K562 (cell line): ENCODE data around the gene RAB40B. TPM values are rescaled to one million over a fixed set of nuclear protein-coding genes. Genes with fewer than 3 reads are reported as not detected.
A peak's percentile ranks its signal among the peaks of the same experiment; 100 is the strongest.

Experiments used
- ATAC-seq: fragments of 200-7000 bp; cut with Tn5 transposase; 3 replicates; pipeline ENCODE4 v1.9.1; 2020; ENCODE audit warnings: moderate library complexity
- BruUV-seq: library from RNA; stranded (reverse); fragments of 400-500 nt; replicated peaks from 2 replicates; lab custom pipeline; 2021; lab: Mats Ljungman, UMichigan
- CTCF ChIA-PET: fragments of 300-600 bp; formaldehyde crosslinking; extraction: SDS; loops from one replicate; lab custom pipeline; 2021; ENCODE audit warnings: low intra/inter-chr PET ratio; lab: Yijun Ruan, JAX
- POLR2A ChIA-PET: fragments of 300-600, 350-650 bp; sonication (Branson Sonifier 250); formaldehyde crosslinking; extraction: SDS; loops from one replicate; lab custom pipeline; 2021; ENCODE audit warnings: antibody characterized with exemption, inconsistent platforms; lab: Yijun Ruan, JAX
- DNase-seq, 4 experiments: peaks; one replicate each; pipeline versions ENCODE4 v3.0.0 to v3.0.0-alpha.2; 2011 to 2018; ENCODE audit warnings: low spot score in 3 of 4, mixed read lengths in 3 of 4; ENCODE audit errors: extremely low read depth in 1 of 4
- FAIRE-seq: peaks from 2 replicates; lab custom pipeline; 2011; peaks lifted over from hg19 to GRCh38; lab: Jason Lieb, UNC
- H2AFZ ChIP-seq: 2 replicates; pipeline ENCODE4 v1.6.0; 2011; ENCODE audit warnings: low read depth, low read length, control low read depth, inconsistent platforms
- H3K27ac ChIP-seq: fragments of 200-600 bp; 3 replicates; pipeline ENCODE4 v1.8.0; 2011; ENCODE audit warnings: low read depth, mild to moderate bottlenecking, control low read depth, inconsistent platforms, low read length, moderate library complexity, mixed read lengths; ENCODE audit errors: extremely low read depth
- H3K27me3 ChIP-seq, 2 experiments: fragments of 300-600 bp in 1 of 2; 2 replicates in 1 of 2; 3 replicates in 1 of 2; pipeline versions ENCODE4 v1.6.0 to v1.8.0; 2011; ENCODE audit warnings: inconsistent platforms in 2 of 2, low read length in 2 of 2, mild to moderate bottlenecking in 1 of 2, mixed read lengths in 1 of 2, moderate library complexity in 1 of 2; ENCODE audit not compliant: control insufficient read depth in 2 of 2, insufficient read depth in 2 of 2
- H3K36me3 ChIP-seq: fragments of 300-600 bp; 3 replicates; pipeline ENCODE4 v1.8.0; 2011; ENCODE audit warnings: mild to moderate bottlenecking, low read length, inconsistent platforms; ENCODE audit not compliant: control insufficient read depth, insufficient read depth
- H3K4me1 ChIP-seq, 2 experiments: fragments of 200-600 bp in 1 of 2; replicated peaks in 1 of 2; 2 replicates in 1 of 2; 3 replicates in 1 of 2; pipeline versions ENCODE4 v1.5.1 to v1.8.0; 2011; ENCODE audit warnings: inconsistent platforms in 2 of 2, low read length in 2 of 2, mild to moderate bottlenecking in 1 of 2, mixed read lengths in 1 of 2, moderate library complexity in 1 of 2; ENCODE audit not compliant: control insufficient read depth in 2 of 2, insufficient read depth in 2 of 2
- H3K4me2 ChIP-seq: 2 replicates; pipeline ENCODE4 v1.6.1; 2011; ENCODE audit warnings: low read length, control low read depth, inconsistent platforms, mixed read lengths; ENCODE audit not compliant: insufficient read depth
- H3K4me3 ChIP-seq: fragments of 200-600 bp; sonication (generic), shearing (Covaris generic); 2 replicates; pipeline ENCODE4 v1.5.1; 2016; ENCODE audit warnings: control low read depth, inconsistent platforms
- H3K79me2 ChIP-seq: fragments of 200-600 bp; 3 replicates; pipeline ENCODE4 v1.8.0; 2011; ENCODE audit warnings: low read length, inconsistent platforms; ENCODE audit not compliant: control insufficient read depth, insufficient read depth
- H3K9ac ChIP-seq, 2 experiments: 2 replicates each; pipeline versions ENCODE4 v1.6.0 to v1.6.1; 2011; ENCODE audit warnings: low read depth in 2 of 2, low read length in 2 of 2, control low read depth in 1 of 2, inconsistent platforms in 1 of 2, mild to moderate bottlenecking in 1 of 2, mixed read lengths in 1 of 2; ENCODE audit not compliant: insufficient read depth in 1 of 2
- H3K9me1 ChIP-seq: one replicate; pipeline ENCODE4 v1.6.0; 2011; ENCODE audit warnings: inconsistent platforms, mild to moderate bottlenecking, low read length, moderate library complexity; ENCODE audit not compliant: control insufficient read depth, insufficient read depth
- H3K9me3 ChIP-seq: replicated peaks from 2 replicates; pipeline ENCODE4 v1.5.1; 2011; ENCODE audit warnings: low read depth, low read length, inconsistent platforms; ENCODE audit not compliant: control insufficient read depth, insufficient read depth
- H4K20me1 ChIP-seq: replicated peaks from 2 replicates; pipeline ENCODE4 v1.6.1; 2011; ENCODE audit warnings: low read length, inconsistent platforms, mixed read lengths; ENCODE audit not compliant: control insufficient read depth, insufficient read depth
- BCL6 ChIP-seq: fragments of 250-450 bp; sonication (Bioruptor Pico); IDR thresholded peaks from 2 replicates; pipeline ENCODE4 v1.4.0; 2020
- CBFA2T3 ChIP-seq: fragments of 450-650 bp; IDR thresholded peaks from 2 replicates; pipeline ENCODE4 v1.6.1; 2017
- E2F6 ChIP-seq, 2 experiments: IDR thresholded peaks; 2 replicates each; pipeline ENCODE4 v1.6.1; 2011; ENCODE audit warnings: borderline replicate concordance in 1 of 2, control low read depth in 1 of 2, low read depth in 1 of 2, low read length in 1 of 2, mild to moderate bottlenecking in 1 of 2, mixed read lengths in 1 of 2, moderate library complexity in 1 of 2; ENCODE audit not compliant: insufficient read depth in 1 of 2, insufficient read length in 1 of 2, poor library complexity in 1 of 2, severe bottlenecking in 1 of 2; ENCODE audit errors: extremely low read depth in 1 of 2
- GATAD2A ChIP-seq: fragments of 450-650 bp; IDR thresholded peaks from 2 replicates; pipeline ENCODE4 v1.6.1; 2017
- NR3C1 ChIP-seq: sonication (generic); formaldehyde crosslinking; IDR thresholded peaks from 2 replicates; pipeline ENCODE4 v1.8.1; 2022; ENCODE audit warnings: missing genetic modification reagents
- TEAD1 ChIP-seq, 2 experiments: fragments of 450-650 bp in 1 of 2; sonication (generic) in 1 of 2; formaldehyde crosslinking; IDR thresholded peaks; 2 replicates each; pipeline versions ENCODE4 v1.4.0 to v1.8.0; 2020 to 2022; ENCODE audit warnings: mild to moderate bottlenecking in 2 of 2, missing genetic modification reagents in 1 of 2
- U2AF1 ChIP-seq: fragments of 200-400 bp; formaldehyde crosslinking; optimal IDR thresholded peaks from 2 replicates; pipeline ENCODE3; 2017; ENCODE audit warnings: mild to moderate bottlenecking, low read depth, low read length, moderate library complexity
- ZFP36 ChIP-seq: fragments of 150-350 bp; IDR thresholded peaks from 2 replicates; pipeline ENCODE4 v1.6.1; 2018; ENCODE audit warnings: low read length, low read depth; ENCODE audit not compliant: partially characterized antibody
- ZFX ChIP-seq: sonication (generic); formaldehyde crosslinking; IDR thresholded peaks from 2 replicates; pipeline ENCODE4 v1.8.0; 2022; ENCODE audit warnings: mild to moderate bottlenecking, missing genetic modification reagents, moderate library complexity
- ZKSCAN8 ChIP-seq: fragments of 200-800 bp; sonication (Bioruptor generic); IDR thresholded peaks from 2 replicates; pipeline ENCODE4 v1.6.1; 2016; ENCODE audit warnings: missing genetic modification characterization, missing compliant biosample characterization
- ZNF174 ChIP-seq: fragments of 250-450 bp; sonication (Bioruptor Pico); IDR thresholded peaks from 2 replicates; pipeline ENCODE4 v1.4.0; 2020; ENCODE audit warnings: mild to moderate bottlenecking
- WGBS: fragments of 100-300 bp; shearing (Covaris generic); methylation state at CpG from one replicate; pipeline ENCODE4 v1.1.6; 2016; ENCODE audit warnings: low coverage, mixed read lengths; ENCODE audit not compliant: insufficient coverage; ENCODE audit errors: missing lambda C conversion rate; 5-methylcytosine and 5-hydroxymethylcytosine counted together
- in situ Hi-C: fragments of 300-500 bp; cut with MboI; formaldehyde crosslinking; loops from 4 replicates; pipeline ENCODE4 v1.15.0; 2018; ENCODE audit warnings: inconsistent platforms, mixed read lengths
- intact Hi-C: fragments of 100-400 bp; cut with micrococcal nuclease; formaldehyde crosslinking; loops from 2 replicates; pipeline ENCODE4 v1.14.2; 2022
- polyA plus RNA-seq, 8 experiments: library from polyadenylated mRNA; depleted of rRNA in 4 of 8; stranded (reverse) in 5 of 8; unstranded in 3 of 8; fragments of >200 nt; fragmentation: Nextera tagmentation in 2 of 8; fragmentation: Illumina TruSeq in 1 of 8; extraction: Ambion mirVana in 2 of 8; extraction: Trizol in 1 of 8; gene quantifications; 2 replicates each; pipeline versions ENCODE4 v1.2.1 to v1.2.3, GENCODE V29; 2011 to 2014; ENCODE audit warnings: inconsistent platforms in 1 of 8, missing spikeins in 1 of 8
- total RNA-seq, 7 experiments: library from RNA; depleted of rRNA in 6 of 7; stranded (reverse); fragments of >200 nt in 6 of 7; fragmentation: Illumina TruSeq in 2 of 7; extraction: Trizol in 2 of 7; gene quantifications; 2 replicates each; pipeline versions ENCODE4 v1.2.1 to v1.2.3, GENCODE V29; 2011 to 2021; ENCODE audit warnings: low replicate concordance in 1 of 7
- TF ChIP-seq, protein P1 (sequence below), 2 experiments: fragments of 450-650 bp; formaldehyde crosslinking in 1 of 2; IDR thresholded peaks; 2 replicates each; pipeline versions ENCODE4 v1.4.0 to v1.6.1; 2014 to 2020; ENCODE audit warnings: mild to moderate bottlenecking in 2 of 2, borderline replicate concordance in 1 of 2, low read depth in 1 of 2

Gene RAB40B
- total and polyA plus RNA-seq, 9 of the 15 experiments (the other 6 are each of a cell fraction or from before 2014, with no cell fraction given) = 0.13 to 4.6 (median 1.4) TPM

DNA sequence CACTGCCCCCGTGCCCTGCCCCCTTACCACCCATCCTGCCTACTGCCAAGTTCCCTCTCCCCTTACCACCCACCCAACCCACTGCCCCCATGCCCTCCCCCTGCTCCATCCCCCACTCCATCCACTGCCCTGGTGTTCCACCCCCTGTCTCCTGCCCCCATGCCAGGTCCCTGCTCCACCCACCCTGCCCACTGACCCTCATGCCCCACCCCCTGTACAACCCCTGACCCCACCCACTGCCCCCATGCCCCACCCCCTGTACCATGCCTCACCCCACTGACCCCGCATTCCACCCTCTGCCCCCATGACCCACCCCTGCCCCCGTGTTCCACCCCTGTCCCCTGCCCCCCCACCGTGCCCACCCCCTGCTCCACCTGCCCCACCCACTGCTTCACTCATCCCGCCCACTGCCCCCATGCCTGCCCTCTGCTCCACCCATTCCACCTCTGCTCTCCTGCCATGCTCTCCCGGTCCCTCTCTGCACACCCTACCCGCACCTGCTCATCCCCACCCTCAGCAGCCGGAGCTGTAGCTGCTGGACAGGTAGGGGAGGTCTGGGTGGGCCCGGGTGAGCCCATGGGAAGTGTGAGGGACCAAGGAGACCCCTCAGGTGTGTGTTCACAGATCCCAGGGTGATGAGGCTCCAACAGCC, 10.7 kb upstream of the RAB40B start:
- Histone ChIP-seq H3K4me2 (no peak overlapping the region), H2AFZ (no peak overlapping the region), H4K20me1 (no peaks in the 10 kb centered on the region), H3K9me1 (no peaks in the 10 kb centered on the region), H3K36me3 (no peaks in the 10 kb centered on the region), H3K27ac (no peak overlapping the region), H3K4me3 (no peak overlapping the region), H3K9me3 (no peaks in the 10 kb centered on the region), H3K79me2 (no peaks in the 10 kb centered on the region), H3K27me3 (peaks cover 0 to 11% of the 10 kb centered on the region in 2 experiments; a peak in 2 of 5 replicates), H3K9ac (peak overlapping the region in 1 of 2 experiments; percentile 68; a peak in 2 of 4 replicates), H3K4me1 (peaks cover 0 to 47% of the 10 kb centered on the region in 2 experiments; a peak in 2 of 5 replicates)
- no peak for FAIRE-seq
- DNase-seq = peak in 3 of 4 experiments; percentile 19 to 35 (median 34)
- BruUV-seq = no TSS peak
- intact Hi-C loops = no loop called here
- CTCF ChIA-PET = no interaction called here
- ATAC-seq = no peak
- 5% methylated on average over 3 of the region's 9 CpGs for WGBS
- POLR2A ChIA-PET = interaction anchor here (1.1 kb wide), 1 partner anchor 19 kb away, joined by 4 read pairs; no protein-coding TSS in a partner anchor
- in situ Hi-C loops = no loop called here
- TF ChIP-seq E2F6 (IDR thresholded peaks at IDR 0.05; ENCODE audit: borderline replicate concordance in 1 of 2, extremely low read depth in 1 of 2, insufficient read depth in 1 of 2, insufficient read length in 1 of 2, low read depth in 1 of 2, low read length in 1 of 2, poor library complexity in 1 of 2, severe bottlenecking in 1 of 2) (no peak), ZFP36 (no peak), ZNF174 (CRISPR knock-in tag) (no peak), ZKSCAN8 (no peak), CBFA2T3 (no peak), BCL6 (no peak), NR3C1 (CRISPR knock-in tag) (no peak), TEAD1 (CRISPR knock-in tag; IDR thresholded peaks at IDR 0.05) (no peak), GATAD2A (no peak), ZFX (CRISPR knock-in tag) (no peak), U2AF1 (no peak)
- TF ChIP-seq, protein P1, sequence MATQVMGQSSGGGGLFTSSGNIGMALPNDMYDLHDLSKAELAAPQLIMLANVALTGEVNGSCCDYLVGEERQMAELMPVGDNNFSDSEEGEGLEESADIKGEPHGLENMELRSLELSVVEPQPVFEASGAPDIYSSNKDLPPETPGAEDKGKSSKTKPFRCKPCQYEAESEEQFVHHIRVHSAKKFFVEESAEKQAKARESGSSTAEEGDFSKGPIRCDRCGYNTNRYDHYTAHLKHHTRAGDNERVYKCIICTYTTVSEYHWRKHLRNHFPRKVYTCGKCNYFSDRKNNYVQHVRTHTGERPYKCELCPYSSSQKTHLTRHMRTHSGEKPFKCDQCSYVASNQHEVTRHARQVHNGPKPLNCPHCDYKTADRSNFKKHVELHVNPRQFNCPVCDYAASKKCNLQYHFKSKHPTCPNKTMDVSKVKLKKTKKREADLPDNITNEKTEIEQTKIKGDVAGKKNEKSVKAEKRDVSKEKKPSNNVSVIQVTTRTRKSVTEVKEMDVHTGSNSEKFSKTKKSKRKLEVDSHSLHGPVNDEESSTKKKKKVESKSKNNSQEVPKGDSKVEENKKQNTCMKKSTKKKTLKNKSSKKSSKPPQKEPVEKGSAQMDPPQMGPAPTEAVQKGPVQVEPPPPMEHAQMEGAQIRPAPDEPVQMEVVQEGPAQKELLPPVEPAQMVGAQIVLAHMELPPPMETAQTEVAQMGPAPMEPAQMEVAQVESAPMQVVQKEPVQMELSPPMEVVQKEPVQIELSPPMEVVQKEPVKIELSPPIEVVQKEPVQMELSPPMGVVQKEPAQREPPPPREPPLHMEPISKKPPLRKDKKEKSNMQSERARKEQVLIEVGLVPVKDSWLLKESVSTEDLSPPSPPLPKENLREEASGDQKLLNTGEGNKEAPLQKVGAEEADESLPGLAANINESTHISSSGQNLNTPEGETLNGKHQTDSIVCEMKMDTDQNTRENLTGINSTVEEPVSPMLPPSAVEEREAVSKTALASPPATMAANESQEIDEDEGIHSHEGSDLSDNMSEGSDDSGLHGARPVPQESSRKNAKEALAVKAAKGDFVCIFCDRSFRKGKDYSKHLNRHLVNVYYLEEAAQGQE (IDR thresholded peaks at IDR 0.05; ENCODE audit: borderline replicate concordance) = no peak
- TF ChIP-seq, protein P1 (CRISPR knock-in tag; IDR thresholded peaks at IDR 0.05; ENCODE audit: low read depth) = no peak
